ENCODE results near the gene TSPAN7. TPM values are rescaled to one million over a fixed set of nuclear protein-coding genes. Genes with fewer than 3 reads are reported as not detected.

Gene TSPAN7
- total and polyA plus RNA-seq, 2 of the 8 experiments (the other 6 are each of a cell fraction or from before 2014, with no cell fraction given), result 32.1 to 37.7 TPM

GRCh38 chrX:38669428-38669827 is 108.1 kb downstream of the TSPAN7 start:
- no peak overlapping the region for H3K27ac ChIP-seq (ENCODE audit: low read depth, low read length)
- CTCF ChIA-PET (ENCODE audit: partially characterized antibody), result no interaction called here
- no peaks in the 10 kb centered on the region for H3K9me3 ChIP-seq (ENCODE audit: insufficient read depth in 2 of 2, low read depth in 1 of 2, low read length in 1 of 2)

More at GRCh38 chrX:38669428-38669827, 108.1 kb downstream of the TSPAN7 start:
- Histone ChIP-seq H2AK5ac (ENCODE audit: low read depth, low read length) (no peak overlapping the region), H2BK12ac (ENCODE audit: low read depth, low read length) (no peak overlapping the region), H3K4me1 (replicated peaks in 1 of 4; ENCODE audit: control insufficient read depth in 3 of 4, insufficient read depth in 4 of 4, low read length in 3 of 4) (no peaks in the 10 kb centered on the region), H3K18ac (ENCODE audit: extremely low read depth, low read length) (no peak overlapping the region), H2BK120ac (replicated peaks; ENCODE audit: low read depth, low read length) (no peak overlapping the region), H2AFZ (ENCODE audit: low read length) (no peak overlapping the region), H3K9ac (replicated peaks in 1 of 4; ENCODE audit: extremely low read depth in 1 of 4, low read depth in 3 of 4, low read length in 3 of 4) (no peak overlapping the region), H3K79me1 (ENCODE audit: low read depth, low read length) (no peaks in the 10 kb centered on the region), H2BK5ac (ENCODE audit: low read depth, low read length) (no peak overlapping the region), H3K4me3 (ENCODE audit: extremely low read depth in 1 of 4, insufficient read depth in 2 of 4, low read depth in 3 of 4, low read length in 4 of 4) (no peak overlapping the region), H4K8ac (ENCODE audit: extremely low read depth, insufficient read depth, low read length) (no peak overlapping the region), H3K14ac (ENCODE audit: insufficient read length) (no peak overlapping the region), H3K56ac (replicated peaks; ENCODE audit: insufficient read length, low read depth, low read length) (no peak overlapping the region), H3K4ac (replicated peaks; ENCODE audit: insufficient read length, low read depth, low read length) (no peak overlapping the region), H3K79me2 (ENCODE audit: control insufficient read depth in 1 of 2, insufficient read depth in 2 of 2, low read length in 2 of 2) (no peaks in the 10 kb centered on the region), H3K4me2 (ENCODE audit: insufficient read depth in 1 of 2, low read depth in 2 of 2, low read length in 2 of 2) (no peak overlapping the region), H4K5ac (ENCODE audit: insufficient read length, low read depth, low read length) (no peak overlapping the region), H4K91ac (replicated peaks; ENCODE audit: insufficient read length, low read length) (no peak overlapping the region), H3K23ac (ENCODE audit: insufficient read length) (no peak overlapping the region), H2BK15ac (ENCODE audit: low read length) (no peak overlapping the region), H3K36me3 (ENCODE audit: control insufficient read depth in 2 of 4, insufficient read depth in 4 of 4, low read length in 3 of 4) (no peaks in the 10 kb centered on the region), H3K23me2 (ENCODE audit: low read depth, low read length) (no peaks in the 10 kb centered on the region), H4K20me1 (replicated peaks in 1 of 2; ENCODE audit: control insufficient read depth in 1 of 2, insufficient read depth in 2 of 2, low read length in 2 of 2) (no peaks in the 10 kb centered on the region), H2BK20ac (ENCODE audit: low read length) (no peak overlapping the region), H3K27me3 (replicated peaks in 1 of 4; ENCODE audit: control insufficient read depth in 3 of 4, extremely low read depth in 1 of 4, insufficient read depth in 3 of 4, low read length in 3 of 4) (no peaks in the 10 kb centered on the region)
- WGBS, 2 experiments (ENCODE audit: extremely low coverage in 1 of 2, insufficient coverage in 1 of 2, insufficient read length in 1 of 2, insufficient replicate concordance in 2 of 2, low coverage in 1 of 2, low lambda C conversion rate in 2 of 2, missing lambda C conversion rate in 1 of 2), result 100% methylated on average over 4 of the region's 4 CpGs; no CpG with 5 or more reads in 1 of the 2 experiments
- POLR2A ChIA-PET (ENCODE audit: partially characterized antibody), result no interaction called here
- DNase-seq (ENCODE audit: low read depth in 1 of 2, low spot score in 2 of 2), result no peak
- TF ChIP-seq HDAC6 (IDR thresholded peaks at IDR 0.05; ENCODE audit: low read depth, low read length), result no peak
- TF ChIP-seq BCL11A (IDR thresholded peaks at IDR 0.05; ENCODE audit: low read depth in 2 of 2, low read length in 2 of 2), result no peak
- TF ChIP-seq MAX (IDR thresholded peaks at IDR 0.05), result no peak
- no peak for TF ChIP-seq HDAC2 (IDR thresholded peaks at IDR 0.05; ENCODE audit: borderline replicate concordance in 1 of 2, low read depth in 2 of 2, low read length in 2 of 2)
- no peak for TF ChIP-seq CTBP2 (IDR thresholded peaks at IDR 0.05; ENCODE audit: borderline replicate concordance, insufficient read depth, insufficient read length, low read length)
- no peak for FAIRE-seq

Measured in H1 (cell line).